ENCODE measurements around the gene IMPG1.

DNA sequence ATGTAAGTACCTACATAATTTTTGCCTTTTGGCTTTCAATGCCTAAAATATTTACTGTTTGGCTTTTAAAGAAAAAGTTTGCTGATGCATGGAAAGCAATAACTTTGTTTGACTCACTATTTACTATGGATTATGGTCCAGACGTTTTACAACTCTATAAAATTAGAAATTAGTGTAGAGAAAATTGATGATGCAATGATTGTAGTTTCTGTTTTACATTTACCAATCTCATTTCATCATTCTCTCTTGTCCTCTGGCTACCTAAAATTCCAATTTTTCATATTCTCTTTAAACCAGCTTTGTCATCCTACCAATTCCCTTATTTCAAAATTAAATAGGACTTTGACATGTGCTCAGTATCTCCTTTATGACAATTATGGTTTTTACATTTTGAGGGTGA, 131.0 kb downstream of the IMPG1 start:
- no peak for TF ChIP-seq EZH2 (IDR thresholded peaks at IDR 0.05; ENCODE audit: low read length)
- TF ChIP-seq, protein P1, sequence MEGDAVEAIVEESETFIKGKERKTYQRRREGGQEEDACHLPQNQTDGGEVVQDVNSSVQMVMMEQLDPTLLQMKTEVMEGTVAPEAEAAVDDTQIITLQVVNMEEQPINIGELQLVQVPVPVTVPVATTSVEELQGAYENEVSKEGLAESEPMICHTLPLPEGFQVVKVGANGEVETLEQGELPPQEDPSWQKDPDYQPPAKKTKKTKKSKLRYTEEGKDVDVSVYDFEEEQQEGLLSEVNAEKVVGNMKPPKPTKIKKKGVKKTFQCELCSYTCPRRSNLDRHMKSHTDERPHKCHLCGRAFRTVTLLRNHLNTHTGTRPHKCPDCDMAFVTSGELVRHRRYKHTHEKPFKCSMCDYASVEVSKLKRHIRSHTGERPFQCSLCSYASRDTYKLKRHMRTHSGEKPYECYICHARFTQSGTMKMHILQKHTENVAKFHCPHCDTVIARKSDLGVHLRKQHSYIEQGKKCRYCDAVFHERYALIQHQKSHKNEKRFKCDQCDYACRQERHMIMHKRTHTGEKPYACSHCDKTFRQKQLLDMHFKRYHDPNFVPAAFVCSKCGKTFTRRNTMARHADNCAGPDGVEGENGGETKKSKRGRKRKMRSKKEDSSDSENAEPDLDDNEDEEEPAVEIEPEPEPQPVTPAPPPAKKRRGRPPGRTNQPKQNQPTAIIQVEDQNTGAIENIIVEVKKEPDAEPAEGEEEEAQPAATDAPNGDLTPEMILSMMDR (optimal IDR thresholded peaks at IDR 0.05 in 1 of 3, IDR thresholded peaks at IDR 0.05 in 1 of 3, conservative IDR thresholded peaks at IDR 0.05 in 1 of 3; ENCODE audit: extremely low read depth in 1 of 3, insufficient read depth in 2 of 3, low read length in 3 of 3), result no peak
